CD14-positive monocyte (primary cell): ENCODE data around the gene COL9A3. TPM values are rescaled to one million over a fixed set of nuclear protein-coding genes. Genes with fewer than 3 reads are reported as not detected.

Source experiments
- DNase-seq, 3 donors: peaks; one replicate each; pipeline ENCODE4 v3.0.0-alpha.2; 2011 to 2022
- H2AFZ ChIP-seq: 2 replicates; pipeline ENCODE4 v1.6.0; 2012; ENCODE audit warnings: mild to moderate bottlenecking, low read depth, low read length, inconsistent platforms; ENCODE audit not compliant: insufficient read depth, poor library complexity, severe bottlenecking
- H3K27ac ChIP-seq, 2 donors: 1 replicate in 1 of 2; 2 replicates in 1 of 2; pipeline ENCODE4 v1.5.1; 2012 to 2013; ENCODE audit warnings: low read length in 2 of 2, control low read depth in 1 of 2, inconsistent platforms in 1 of 2, low read depth in 1 of 2, mild to moderate bottlenecking in 1 of 2
- H3K27me3 ChIP-seq, 2 donors: one replicate each; pipeline versions ENCODE4 v1.6.0 to v1.6.1; 2011 to 2013; ENCODE audit warnings: low read length in 2 of 2; ENCODE audit not compliant: control insufficient read depth in 2 of 2, insufficient read depth in 2 of 2
- H3K36me3 ChIP-seq, 2 donors: replicated peaks in 1 of 2; 1 replicate in 1 of 2; 2 replicates in 1 of 2; pipeline versions ENCODE4 v1.5.1 to v1.6.1; 2012 to 2013; ENCODE audit warnings: low read length in 2 of 2, control low read depth in 1 of 2, inconsistent platforms in 1 of 2, mild to moderate bottlenecking in 1 of 2; ENCODE audit not compliant: insufficient read depth in 2 of 2, control insufficient read depth in 1 of 2
- H3K4me1 ChIP-seq, 2 donors: 1 replicate in 1 of 2; 2 replicates in 1 of 2; pipeline versions ENCODE4 v1.5.1 to v1.6.1; 2012 to 2013; ENCODE audit warnings: low read length in 2 of 2, control low read depth in 1 of 2, inconsistent platforms in 1 of 2, mild to moderate bottlenecking in 1 of 2, moderate library complexity in 1 of 2; ENCODE audit not compliant: insufficient read depth in 2 of 2, control insufficient read depth in 1 of 2
- H3K4me2 ChIP-seq: replicated peaks from 2 replicates; pipeline ENCODE3; 2012; ENCODE audit warnings: low read length, moderate library complexity, mild to moderate bottlenecking; ENCODE audit not compliant: poor library complexity, severe bottlenecking; ENCODE audit errors: extremely low read depth
- H3K4me3 ChIP-seq, 3 experiments: fragments of 200-600 bp in 1 of 3; sonication (generic) in 1 of 3; replicated peaks in 1 of 3; 1 replicate in 2 of 3; 2 replicates in 1 of 3; pipeline ENCODE4 v1.5.1; 2011 to 2013; ENCODE audit warnings: low read length in 3 of 3, mild to moderate bottlenecking in 3 of 3, control low read depth in 2 of 3, low read depth in 2 of 3, inconsistent platforms in 1 of 3, moderate library complexity in 1 of 3
- H3K79me2 ChIP-seq: 2 replicates; pipeline ENCODE4 v1.6.0; 2012; ENCODE audit warnings: mild to moderate bottlenecking, control low read depth, inconsistent platforms, low read length, moderate library complexity; ENCODE audit not compliant: insufficient read depth
- H3K9ac ChIP-seq: 2 replicates; pipeline ENCODE4 v1.6.0; 2017; ENCODE audit warnings: low read length, mild to moderate bottlenecking; ENCODE audit not compliant: insufficient read depth, poor library complexity, severe bottlenecking
- H3K9me3 ChIP-seq, 2 donors: replicated peaks in 1 of 2; 1 replicate in 1 of 2; 2 replicates in 1 of 2; pipeline versions ENCODE4 v1.5.1 to v1.6.1; 2012 to 2013; ENCODE audit warnings: low read length in 2 of 2, control low read depth in 1 of 2; ENCODE audit not compliant: control insufficient read depth in 1 of 2, insufficient read depth in 1 of 2
- H4K20me1 ChIP-seq: 2 replicates; pipeline ENCODE4 v1.6.0; 2012; ENCODE audit warnings: mild to moderate bottlenecking, low read length, control low read depth, moderate library complexity; ENCODE audit not compliant: insufficient read depth
- H3K27ac Mint-ChIP-seq, 7 donors: one replicate each; pipeline ENCODE4 v1.8.0; 2020; ENCODE audit warnings: mild to moderate bottlenecking in 7 of 7, mixed read lengths in 7 of 7, moderate library complexity in 6 of 7, inconsistent platforms in 2 of 7
- H3K27me3 Mint-ChIP-seq, 3 donors: one replicate each; pipeline ENCODE4 v1.8.0; 2021 to 2022; ENCODE audit warnings: low read depth in 3 of 3, mild to moderate bottlenecking in 3 of 3, mixed read lengths in 3 of 3, moderate library complexity in 3 of 3, inconsistent platforms in 1 of 3
- H3K36me3 Mint-ChIP-seq, 2 donors: one replicate each; pipeline ENCODE4 v1.8.0; 2020; ENCODE audit warnings: mixed read lengths in 2 of 2, inconsistent platforms in 1 of 2, mild to moderate bottlenecking in 1 of 2
- H3K4me1 Mint-ChIP-seq: one replicate; pipeline ENCODE4 v1.8.0; 2020; ENCODE audit warnings: mild to moderate bottlenecking, mixed read lengths
- H3K4me3 Mint-ChIP-seq, 2 donors: one replicate each; pipeline ENCODE4 v1.8.0; 2020; ENCODE audit warnings: mild to moderate bottlenecking in 2 of 2, mixed read lengths in 2 of 2, moderate library complexity in 1 of 2
- H3K9me3 Mint-ChIP-seq, 7 donors: one replicate each; pipeline ENCODE4 v1.8.0; 2020 to 2022; ENCODE audit warnings: mixed read lengths in 7 of 7, mild to moderate bottlenecking in 6 of 7, moderate library complexity in 6 of 7, inconsistent platforms in 2 of 7
- CTCF ChIP-seq: fragments of 200-600 bp; IDR thresholded peaks from one replicate; pipeline ENCODE4 v1.8.0; 2022; ENCODE audit warnings: antibody characterized with exemption, mild to moderate bottlenecking
- WGBS: methylation state at CpG from one replicate; pipeline ENCODE4 v1.1.5; 2013; ENCODE audit warnings: missing lambda C conversion rate; ENCODE audit not compliant: insufficient coverage; 5-methylcytosine and 5-hydroxymethylcytosine counted together
- intact Hi-C, 2 donors: fragments of 100-400 bp; cut with micrococcal nuclease; formaldehyde crosslinking; loops; one replicate each; pipeline versions ENCODE4 v1.15.0 to v1.15.1; 2023
- polyA plus RNA-seq, 3 donors: library from polyadenylated mRNA; depleted of rRNA in 1 of 3; unstranded in 2 of 3; stranded (reverse) in 1 of 3; fragments of 300-500 nt in 2 of 3; fragments of >200 nt in 1 of 3; fragmentation: Illumina TruSeq in 2 of 3; gene quantifications; 1 replicate in 2 of 3; 2 replicates in 1 of 3; pipeline ENCODE4 v1.2.3, GENCODE V29; 2012 to 2021

The COL9A3 gene
- polyA plus RNA-seq, 3 donors, result 1.8 to 4.4 (median 2.6) TPM

DNA sequence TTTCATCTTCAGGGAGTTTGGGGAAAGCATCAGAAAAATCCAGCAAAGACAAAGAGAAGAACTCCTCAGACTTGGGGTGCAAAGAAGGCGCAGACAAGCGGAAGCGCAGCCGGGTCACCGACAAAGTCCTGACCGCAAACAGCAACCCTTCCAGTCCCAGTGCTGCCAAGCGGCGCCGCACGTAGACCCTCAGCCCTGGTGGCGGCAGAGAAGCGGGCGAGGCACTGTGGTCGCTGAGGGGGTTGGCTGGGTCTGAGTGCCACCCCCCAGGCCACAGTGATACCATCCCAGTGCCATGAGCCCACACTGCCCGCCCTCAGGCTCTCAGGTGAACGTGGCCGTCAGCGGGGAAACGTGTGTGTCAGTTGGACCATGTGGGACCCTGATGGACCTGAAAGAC lies 17.4 kb upstream of the COL9A3 start:
- Histone ChIP-seq H3K4me3 (no peak overlapping the region), H3K27ac (no peak overlapping the region), H3K9ac (no peak overlapping the region), H2AFZ (no peak overlapping the region), H3K79me2 (peaks cover 14% of the 10 kb centered on the region), H3K4me2 (no peak overlapping the region), H3K36me3 (peaks cover 24 to 35% of the 10 kb centered on the region in 2 donors), H4K20me1 (peaks cover 13% of the 10 kb centered on the region), H3K4me1 (peaks cover 57 to 64% of the 10 kb centered on the region in 2 donors), H3K27me3 (no peaks in the 10 kb centered on the region), H3K9me3 (no peaks in the 10 kb centered on the region)
- H3K36me3 Mint-ChIP-seq, result peaks cover 37 to 40% of the 10 kb centered on the region in 2 donors
- no peak overlapping the region for H3K4me3 Mint-ChIP-seq
- no peak for TF ChIP-seq CTCF
- peaks cover 0 to 3% (median 0%) of the 10 kb centered on the region in 7 donors for H3K9me3 Mint-ChIP-seq
- H3K27ac Mint-ChIP-seq, result peak overlapping the region in 1 of 7 donors; percentile 13
- DNase-seq, result no peak
- H3K27me3 Mint-ChIP-seq, result peaks cover 0 to 6% (median 2%) of the 10 kb centered on the region in 3 donors
- peaks cover 60% of the 10 kb centered on the region for H3K4me1 Mint-ChIP-seq
- intact Hi-C loops, result loop anchor here (5.0 to 10.0 kb wide), 3 partner anchors 125 to 395 kb away; partner anchors contain the start of genes CABLES2 (in 2 of the 2) and DIDO1 (in 1 of the 2)
- 98% methylated on average over 5 of the region's 19 CpGs for WGBS

DNA sequence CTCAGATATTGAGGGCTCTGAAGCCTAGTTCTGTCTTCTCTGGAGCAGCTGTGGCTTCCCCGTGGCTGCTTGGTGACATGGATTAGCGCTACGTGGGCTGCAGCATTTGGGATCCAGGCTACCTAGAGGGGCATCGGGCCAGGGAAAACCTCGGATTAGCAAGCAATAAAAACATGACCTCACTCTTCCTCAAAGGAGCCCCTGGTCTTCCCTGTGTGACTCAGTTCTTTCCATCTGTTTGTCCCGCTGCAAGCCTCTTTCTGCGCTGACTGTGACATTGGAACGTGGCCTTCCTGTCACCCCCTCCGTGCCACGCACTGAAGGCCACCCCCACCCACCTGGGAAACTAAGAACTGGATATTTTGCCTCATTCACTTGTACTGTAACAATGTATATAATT lies 17.0 kb upstream of the COL9A3 start:
- peaks cover 37 to 40% of the 10 kb centered on the region in 2 donors for H3K36me3 Mint-ChIP-seq
- peaks cover 0 to 6% (median 2%) of the 10 kb centered on the region in 3 donors for H3K27me3 Mint-ChIP-seq
- no peak for DNase-seq
- no peak overlapping the region for H3K4me2 ChIP-seq
- H3K79me2 ChIP-seq, result peaks cover 17% of the 10 kb centered on the region
- intact Hi-C loops, result loop anchor here (5.0 to 10.0 kb wide), 7 partner anchors 57 to 655 kb away; partner anchors contain the start of genes CABLES2 (in 2 of the 2), ADRM1 (in 1 of the 2), DIDO1 (in 1 of the 2) and PSMA7 (in 1 of the 2)
- H4K20me1 ChIP-seq, result peaks cover 13% of the 10 kb centered on the region
- H3K9me3 ChIP-seq, result no peaks in the 10 kb centered on the region
- peak overlapping the region in 1 of 7 donors; percentile 16 for H3K27ac Mint-ChIP-seq
- peaks cover 57% of the 10 kb centered on the region for H3K4me1 Mint-ChIP-seq
- peaks cover 24 to 35% of the 10 kb centered on the region in 2 donors for H3K36me3 ChIP-seq
- no peak overlapping the region for H3K9ac ChIP-seq
- peaks cover 0 to 3% (median 0%) of the 10 kb centered on the region in 7 donors for H3K9me3 Mint-ChIP-seq
- H3K4me3 ChIP-seq, result no peak overlapping the region
- H3K27ac ChIP-seq, result no peak overlapping the region
- peak overlapping the region in 1 of 2 donors; percentile 16 for H3K4me3 Mint-ChIP-seq
- no peak overlapping the region for H2AFZ ChIP-seq
- TF ChIP-seq CTCF, result no peak
- peaks cover 52 to 60% of the 10 kb centered on the region in 2 donors for H3K4me1 ChIP-seq
- no peaks in the 10 kb centered on the region for H3K27me3 ChIP-seq
- WGBS, result 97% methylated on average over 6 of the region's 10 CpGs
